HG03108 (cell line): ENCODE measurements around the gene RRP12.
"Not testable (repeated sequence)": the region's sequence is repeated elsewhere in the genome, so short reads cannot be mapped to it uniquely, and the experiment has no call there.

Experiments used
- ATAC-seq: cut with Tn5 transposase; IDR thresholded peaks from one replicate; pipeline ENCODE4 v1.9.1; 2021; ENCODE audit warnings: moderate library complexity; ENCODE audit not compliant: unreplicated experiment

The RRP12 gene

DNA sequence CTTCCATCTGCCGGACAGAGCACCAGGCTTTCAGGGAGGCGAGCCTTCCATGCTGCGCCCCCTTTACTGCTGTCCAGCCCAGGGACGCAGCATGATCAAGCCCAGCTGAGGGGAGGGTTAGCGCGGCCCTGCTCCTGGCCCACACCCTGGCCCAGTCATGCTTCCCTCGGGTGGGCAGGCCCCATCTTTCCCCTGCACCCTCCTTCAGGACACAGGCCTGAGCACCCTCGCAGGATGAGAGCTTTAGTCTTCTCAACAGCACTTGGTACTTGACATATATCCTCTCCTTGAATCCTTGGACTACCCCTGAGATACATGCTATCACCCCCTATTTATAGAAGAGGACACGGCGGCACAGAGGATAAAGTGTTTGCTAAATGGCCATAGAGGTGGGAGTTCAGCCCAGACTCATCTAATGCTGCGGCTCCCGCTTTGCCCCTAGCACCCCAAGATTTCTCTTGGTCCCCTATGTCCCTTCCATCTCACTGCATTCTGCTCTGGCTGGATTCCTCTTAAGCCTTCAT lies 34.0 kb downstream of the RRP12 start:
- no peak for ATAC-seq

DNA sequence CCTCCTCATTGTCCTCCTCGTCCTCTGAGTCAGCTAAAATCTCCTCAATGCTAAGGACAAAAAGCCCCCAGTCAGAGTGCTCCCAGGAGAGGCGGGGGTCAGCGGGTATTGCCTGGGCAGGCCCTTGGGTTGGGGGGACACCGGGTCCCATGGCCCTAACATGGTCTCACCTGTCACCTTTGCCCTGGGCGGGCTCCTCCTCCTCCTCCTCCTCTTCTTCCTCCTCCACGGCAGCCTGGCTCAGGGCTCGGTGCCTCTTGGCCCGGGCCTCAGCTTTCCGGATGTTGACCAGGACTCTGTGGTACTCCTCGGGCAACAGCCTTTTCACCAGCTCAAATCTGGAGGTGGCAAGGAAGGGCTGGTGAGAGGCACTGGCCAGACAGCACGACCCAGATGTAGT lies 34.6 kb downstream of the RRP12 start:
- ATAC-seq = no peak

- ATAC-seq = no peak
Observed at GRCh38 chr10:97365761-97366351, 35.3 kb downstream of the RRP12 start.

DNA sequence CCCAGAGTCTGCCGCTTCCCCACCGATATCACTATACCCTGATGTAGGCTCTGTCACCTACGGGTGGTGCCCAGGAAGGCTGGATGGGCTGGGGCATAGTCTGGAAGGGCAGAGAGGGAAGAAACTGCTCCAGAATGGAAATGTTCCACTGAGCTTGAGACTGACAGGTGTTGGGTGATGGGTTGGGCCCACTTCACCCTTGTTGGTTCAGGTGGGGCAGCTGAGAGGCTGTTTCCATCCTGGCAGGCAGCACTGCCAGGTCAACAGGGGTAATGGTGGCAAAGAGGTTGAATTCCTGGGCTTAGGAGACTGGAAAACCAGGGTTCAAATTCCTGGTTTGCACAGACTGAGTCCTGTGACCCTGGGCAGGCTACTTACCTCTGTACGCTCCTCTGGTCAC lies 38.1 kb downstream of the RRP12 start:
- no peak for ATAC-seq

- ATAC-seq = no peak
Observed at GRCh38 chr10:97362310-97363033, 38.7 kb downstream of the RRP12 start.

- no peak for ATAC-seq
Observed at GRCh38 chr10:97361537-97361901, 39.6 kb downstream of the RRP12 start.

DNA sequence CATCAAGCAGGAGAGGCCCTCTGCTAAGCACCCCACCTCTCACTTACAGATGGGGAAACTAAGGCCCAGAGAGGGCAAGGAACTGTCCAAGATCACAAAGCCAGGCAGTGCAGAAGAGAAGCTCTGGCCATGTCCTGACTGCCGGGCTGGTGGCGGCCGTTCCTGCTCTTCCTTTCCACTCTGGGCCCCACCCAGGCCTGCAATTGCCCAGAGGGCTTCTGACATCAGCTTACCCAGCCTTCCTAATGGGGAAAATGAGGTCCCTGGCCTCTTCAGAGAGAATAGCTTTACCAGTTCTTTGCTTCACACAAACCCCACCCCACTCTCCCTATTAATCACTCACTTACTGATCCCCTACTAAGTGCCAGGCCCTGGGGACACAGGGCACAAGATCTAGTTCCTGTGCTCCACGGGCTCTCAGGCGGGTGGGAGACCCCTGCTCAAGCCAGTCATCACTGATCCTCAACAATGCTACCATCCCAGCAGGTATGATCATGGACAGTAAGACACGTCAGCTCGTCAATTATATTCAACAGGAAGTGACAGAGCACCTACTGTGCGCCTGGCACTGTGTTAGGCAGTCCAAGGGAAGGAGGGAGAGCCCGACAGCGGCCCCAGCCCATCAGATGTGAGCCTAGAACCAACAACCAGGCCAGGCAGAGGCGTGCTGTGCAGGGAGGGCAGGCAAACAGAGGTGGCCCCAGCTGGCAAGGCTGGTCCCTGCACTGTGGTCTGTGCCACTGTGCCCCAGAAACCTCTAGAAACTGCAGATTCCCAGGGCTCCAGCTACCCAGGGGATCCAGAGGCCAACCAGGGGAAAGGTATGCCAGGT lies 40.2 kb downstream of the RRP12 start:
- ATAC-seq = no peak

- no peak for ATAC-seq
Observed at GRCh38 chr10:97358781-97359180, 42.4 kb downstream of the RRP12 start.

DNA sequence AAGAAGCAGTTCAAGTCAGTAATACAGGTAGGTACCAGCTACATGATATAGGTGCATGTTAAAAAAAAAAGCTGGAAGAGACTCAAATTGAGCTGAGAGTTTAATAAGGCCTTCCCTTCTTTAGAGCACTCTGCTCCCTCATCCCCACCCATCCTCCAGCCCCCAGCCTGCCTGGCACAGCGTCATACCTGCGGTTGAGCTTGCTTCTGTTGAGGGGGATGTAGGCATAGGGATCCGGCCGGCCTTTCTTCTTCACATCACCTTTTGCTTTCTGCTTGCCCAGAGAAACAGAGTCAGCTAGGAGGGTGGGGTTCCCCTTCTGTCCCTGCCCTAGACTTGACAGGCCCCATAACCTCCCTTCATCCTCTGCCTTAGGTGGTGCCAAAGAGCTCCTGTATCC lies 42.8 kb downstream of the RRP12 start:
- ATAC-seq = no peak

DNA sequence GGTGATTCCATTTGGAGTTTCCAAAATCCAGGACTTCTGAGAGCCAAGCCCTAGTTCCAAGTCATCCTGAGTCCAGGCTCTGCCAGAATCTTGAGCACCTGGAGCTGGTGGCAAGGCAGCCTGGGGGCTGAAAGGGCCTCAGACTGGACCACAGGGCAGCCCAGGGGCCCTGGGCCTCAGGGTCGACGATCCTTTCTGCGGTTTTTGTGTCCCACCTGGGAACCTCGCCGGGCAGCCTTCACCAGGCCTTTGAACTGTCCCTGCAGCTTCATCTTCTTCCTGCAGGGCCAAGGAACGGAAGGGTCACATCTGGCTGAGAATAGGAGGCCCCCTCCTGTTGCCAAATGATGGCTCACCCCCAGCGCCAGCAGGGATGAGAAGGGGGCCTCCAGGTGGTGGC lies 44.2 kb downstream of the RRP12 start:
- no peak for ATAC-seq

- ATAC-seq = no peak
Observed at GRCh38 chr10:97356318-97356914, 44.7 kb downstream of the RRP12 start.

GRCh38 chr10:97355571-97355975 lies 45.6 kb downstream of the RRP12 start:
- ATAC-seq = no peak

DNA sequence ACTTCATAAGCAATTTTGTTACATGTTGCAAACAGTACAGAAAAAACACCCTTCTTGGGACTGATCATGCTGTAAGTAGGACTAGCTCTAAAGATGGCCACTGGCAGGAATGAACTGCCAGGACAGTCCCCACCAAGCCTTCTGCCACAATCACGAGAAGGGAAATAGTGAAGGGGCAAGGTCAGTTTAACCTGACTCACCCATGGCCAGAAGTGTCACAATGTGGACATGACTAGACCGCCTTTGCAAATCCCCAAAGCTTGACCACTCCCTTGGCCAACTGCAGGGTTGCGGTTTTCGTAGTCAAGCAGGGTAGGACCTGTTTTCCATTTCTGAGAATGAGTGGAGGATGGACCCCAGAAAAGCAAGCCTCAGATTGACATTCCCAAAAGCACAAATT lies 47.2 kb downstream of the RRP12 start:
- ATAC-seq = no peak

DNA sequence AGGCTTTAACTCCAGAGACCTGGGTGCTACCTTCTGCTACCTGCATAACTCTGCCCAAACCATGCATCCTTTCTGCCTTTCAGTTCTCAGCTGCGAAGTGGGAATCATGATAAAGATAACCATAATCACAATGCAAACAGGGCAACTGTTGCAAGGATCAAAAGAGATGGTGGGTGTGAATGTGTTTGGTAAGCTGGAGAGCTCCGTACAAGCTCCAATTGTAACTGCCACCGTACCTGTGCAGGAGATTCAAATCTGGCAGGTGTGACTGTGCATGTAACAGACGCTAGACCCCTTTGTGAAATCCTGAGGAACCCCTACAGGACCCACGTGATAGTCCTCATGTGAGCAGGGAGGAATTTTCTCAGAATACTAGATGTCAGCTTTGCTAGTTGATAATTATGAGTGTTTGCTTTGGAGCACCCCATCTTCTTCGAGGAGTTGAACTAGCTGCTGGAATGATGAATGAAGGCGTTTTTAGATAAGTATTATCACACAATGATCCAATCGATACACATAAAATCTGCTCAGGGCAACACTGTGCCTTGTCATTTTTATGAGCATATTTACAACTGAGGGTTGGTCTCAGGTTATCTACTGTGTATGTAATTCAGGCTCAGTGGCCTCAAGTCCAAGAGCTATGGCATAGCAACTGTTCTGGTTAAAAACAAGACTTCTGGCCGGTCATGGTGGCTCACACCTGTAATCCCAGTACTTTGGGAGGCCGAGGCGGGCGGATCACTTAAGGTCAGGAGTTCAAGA lies 51.2 kb downstream of the RRP12 start:
- ATAC-seq = no peak

DNA sequence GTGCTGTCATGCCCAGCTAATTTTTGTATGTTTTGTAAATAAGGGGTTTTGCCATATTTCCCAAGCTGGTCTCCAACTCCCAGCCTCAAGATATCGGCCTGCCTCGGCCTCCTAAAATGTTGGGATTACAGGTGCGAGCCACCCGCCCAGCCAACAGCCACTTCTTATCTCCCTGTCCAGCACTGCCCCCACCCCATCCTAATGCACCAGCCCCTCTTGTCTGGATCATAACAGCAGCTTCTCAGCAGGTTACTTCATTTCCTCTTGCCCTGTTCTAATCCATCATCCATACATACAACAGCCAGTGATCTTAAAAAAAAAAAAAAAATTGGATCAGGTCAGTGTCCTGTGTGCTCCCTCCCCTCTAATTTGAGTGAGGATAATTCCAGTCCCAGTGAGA lies 53.8 kb downstream of the RRP12 start:
- ATAC-seq = no peak

DNA sequence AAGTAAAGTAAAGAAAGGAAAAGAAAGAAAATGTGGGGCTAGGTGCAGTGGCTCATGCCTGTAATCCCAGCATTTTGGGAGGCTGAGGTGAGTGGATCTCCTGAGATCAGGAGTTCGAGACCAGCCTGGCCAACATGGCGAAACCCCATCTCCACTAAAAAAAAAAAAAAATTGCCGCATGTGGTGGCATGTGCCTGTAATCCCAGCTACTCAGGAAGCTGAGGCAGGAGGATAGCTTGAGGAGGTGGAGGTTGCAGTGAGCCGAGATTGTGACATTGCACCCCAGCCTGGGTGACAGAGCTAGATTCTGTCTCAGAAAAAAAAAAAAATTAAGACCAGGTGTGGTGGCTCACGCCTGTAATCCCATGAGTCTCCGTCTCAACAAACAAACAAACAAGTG lies 57.5 kb downstream of the RRP12 start:
- ATAC-seq = not testable (repeated sequence)

- ATAC-seq = no peak
Observed at GRCh38 chr10:97341416-97341815, 59.7 kb downstream of the RRP12 start.

GRCh38 chr10:97338041-97338440 lies 63.1 kb downstream of the RRP12 start:
- ATAC-seq = no peak

- ATAC-seq = no peak
Observed at GRCh38 chr10:97336942-97337831, 64.0 kb downstream of the RRP12 start.

GRCh38 chr10:97336446-97336845 lies 64.7 kb downstream of the RRP12 start:
- ATAC-seq = no peak
